ENCODE results near the gene LRRC3.

Gene LRRC3

DNA sequence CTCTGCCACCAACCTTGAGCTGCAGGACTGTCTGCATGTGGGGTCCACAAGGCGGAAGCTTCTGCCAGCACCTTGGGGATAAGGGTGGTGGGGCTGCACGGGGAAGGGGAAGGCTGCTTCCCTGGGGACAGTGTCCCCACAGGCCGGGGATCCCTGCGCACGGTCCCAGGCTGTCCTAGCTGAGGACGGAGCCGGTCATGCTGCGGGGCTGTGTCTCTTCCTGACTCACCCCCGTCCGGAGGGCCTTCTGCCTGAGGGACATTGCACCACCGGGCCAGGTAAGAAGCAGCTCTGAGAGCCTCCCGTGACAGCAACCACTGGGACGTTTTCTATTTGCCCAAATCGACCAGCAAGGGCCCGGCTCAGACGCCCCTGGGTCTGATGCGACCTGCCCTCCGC lies 54.8 kb downstream of the LRRC3 start:
- DNase-seq = no peak

GRCh38 chr21:44510508-44511218 lies 55.4 kb downstream of the LRRC3 start:
- DNase-seq = peak in 11 of 56 donors; percentile 4 to 54 (median 15)

DNA sequence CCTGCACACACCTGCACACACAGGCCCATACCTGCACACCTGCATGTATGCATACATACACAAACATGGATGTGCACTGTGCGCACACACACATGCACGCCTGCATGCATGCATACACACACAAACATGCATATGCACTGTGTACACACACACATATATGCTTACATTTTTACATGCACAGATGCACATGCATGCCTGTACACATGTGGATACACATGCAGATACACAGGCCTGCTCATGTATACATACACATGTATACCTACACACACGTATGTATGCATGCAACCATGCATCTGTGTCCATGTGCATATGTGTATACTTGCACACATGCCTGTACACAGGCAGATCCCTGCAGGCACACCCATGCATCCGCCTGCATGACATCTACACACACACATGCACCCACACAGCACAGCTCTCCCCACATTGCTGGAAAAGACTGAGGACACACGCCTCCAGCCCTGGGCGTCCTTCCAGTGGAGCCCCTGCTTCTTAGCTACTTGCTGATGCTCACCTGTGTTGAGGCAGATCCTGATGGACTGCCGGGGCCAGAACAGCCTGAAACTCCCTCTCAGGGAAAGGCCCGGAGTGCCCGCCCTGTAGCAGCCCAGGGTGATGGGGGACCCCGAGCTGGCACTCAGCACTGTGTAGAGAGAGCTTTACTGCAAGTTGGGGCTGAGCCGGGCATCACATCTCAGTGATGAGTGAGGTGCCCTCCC lies 56.1 kb downstream of the LRRC3 start:
- no peak for DNase-seq

All from nucleus accumbens (tissue), 56 donors.